Renal cortex interstitium (tissue), 15 donors: ENCODE results near the gene NEDD8. TPM values are rescaled to one million over a fixed set of nuclear protein-coding genes. Genes with fewer than 3 reads are reported as not detected.

Experiments used
- DNase-seq, 11 donors: peaks; one replicate each; pipeline ENCODE4 v3.0.0-alpha.2; 2013; ENCODE audit warnings: low read depth in 9 of 11, low spot score in 4 of 11; ENCODE audit errors: extremely low read depth in 1 of 11
- long read RNA-seq, 16 experiments: transcript quantifications; one replicate each; lab custom pipeline, GENCODE V29; 2026
- polyA plus RNA-seq, 3 donors: library from polyadenylated mRNA; unstranded; fragments of 120-200 nt; gene quantifications; one replicate each; pipeline ENCODE4 v1.2.1, GENCODE V29; 2013; ENCODE audit not compliant: insufficient read length in 3 of 3

The NEDD8 gene
- 100 to 1,000 TPM; 198 to 251 (median 250) TPM for polyA plus RNA-seq
- long read RNA-seq, donor 1, transcript NEDD8-201 (4 exons, 708 nt): major isoform, 94 of 105 reads
- long read RNA-seq, donor 1, partial matches to known transcripts: 7 of 105 reads
- long read RNA-seq, donor 1, other reads (novel, unspliced or antisense): 0 of 105 reads
- long read RNA-seq, donor 2, transcript NEDD8-201 (4 exons, 708 nt): major isoform, 91 of 104 reads
- long read RNA-seq, donor 2, partial matches to known transcripts: 0 of 104 reads
- long read RNA-seq, donor 2, other reads (novel, unspliced or antisense): 0 of 104 reads
- long read RNA-seq, donor 3, transcript NEDD8-201 (4 exons, 708 nt): major isoform, 164 of 185 reads
- long read RNA-seq, donor 3, transcript NEDD8-206 (5 exons, 651 nt): minor isoform, 8 of 185 reads
- long read RNA-seq, donor 3, partial matches to known transcripts: 6 of 185 reads
- long read RNA-seq, donor 3, other reads (novel, unspliced or antisense): 0 of 185 reads
- long read RNA-seq, donor 4, transcript NEDD8-203 (3 exons, 653 nt): minor isoform, 5 of 146 reads
- long read RNA-seq, donor 4, transcript NEDD8-201 (4 exons, 708 nt): major isoform, 118 of 146 reads
- long read RNA-seq, donor 4, partial matches to known transcripts: 19 of 146 reads
- long read RNA-seq, donor 4, other reads (novel, unspliced or antisense): 0 of 146 reads
- long read RNA-seq, donor 5: 0 reads
- long read RNA-seq, donor 6, transcript NEDD8-201 (4 exons, 708 nt): major isoform, 91 of 112 reads
- long read RNA-seq, donor 6, partial matches to known transcripts: 6 of 112 reads
- long read RNA-seq, donor 6, other reads (novel, unspliced or antisense): 0 of 112 reads
- long read RNA-seq, donor 7, transcript NEDD8-201 (4 exons, 708 nt): major isoform, 185 of 318 reads
- long read RNA-seq, donor 7, transcript NEDD8-203 (3 exons, 653 nt): minor isoform, 5 of 318 reads
- long read RNA-seq, donor 7, partial matches to known transcripts: 108 of 318 reads
- long read RNA-seq, donor 7, other reads (novel, unspliced or antisense): 11 of 318 reads
- long read RNA-seq, donor 8: 0 reads
- long read RNA-seq, donor 9, transcript NEDD8-201 (4 exons, 708 nt): major isoform, 112 of 125 reads
- long read RNA-seq, donor 9, partial matches to known transcripts: 0 of 125 reads
- long read RNA-seq, donor 9, other reads (novel, unspliced or antisense): 0 of 125 reads
- long read RNA-seq, donor 10, transcript NEDD8-201 (4 exons, 708 nt): major isoform, 130 of 151 reads
- long read RNA-seq, donor 10, partial matches to known transcripts: 14 of 151 reads
- long read RNA-seq, donor 10, other reads (novel, unspliced or antisense): 0 of 151 reads
- long read RNA-seq, donor 11, transcript NEDD8-201 (4 exons, 708 nt): major isoform, 87 of 92 reads
- long read RNA-seq, donor 11, partial matches to known transcripts: 0 of 92 reads
- long read RNA-seq, donor 11, other reads (novel, unspliced or antisense): 0 of 92 reads
- long read RNA-seq, donor 12, transcript NEDD8-201 (4 exons, 708 nt): major isoform, 57 of 63 reads
- long read RNA-seq, donor 12, partial matches to known transcripts: 0 of 63 reads
- long read RNA-seq, donor 12, other reads (novel, unspliced or antisense): 0 of 63 reads
- long read RNA-seq, donor 13: 0 reads
- long read RNA-seq, donor 14, transcript NEDD8-201 (4 exons, 708 nt): major isoform, 106 of 121 reads
- long read RNA-seq, donor 14, partial matches to known transcripts: 5 of 121 reads
- long read RNA-seq, donor 14, other reads (novel, unspliced or antisense): 0 of 121 reads
- long read RNA-seq, donor 15, transcript NEDD8-201 (4 exons, 708 nt): major isoform, 44 of 46 reads
- long read RNA-seq, donor 15, partial matches to known transcripts: 0 of 46 reads
- long read RNA-seq, donor 15, other reads (novel, unspliced or antisense): 0 of 46 reads
- long read RNA-seq, donor 16, transcript NEDD8-206 (5 exons, 651 nt): minor isoform, 5 of 507 reads
- long read RNA-seq, donor 16, transcript NEDD8-208 (3 exons, 654 nt): minor isoform, 5 of 507 reads
- long read RNA-seq, donor 16, transcript NEDD8-203 (3 exons, 653 nt): minor isoform, 9 of 507 reads
- long read RNA-seq, donor 16, transcript NEDD8-201 (4 exons, 708 nt): major isoform, 253 of 507 reads
- long read RNA-seq, donor 16, partial matches to known transcripts: 185 of 507 reads
- long read RNA-seq, donor 16, other reads (novel, unspliced or antisense): 46 of 507 reads

DNA sequence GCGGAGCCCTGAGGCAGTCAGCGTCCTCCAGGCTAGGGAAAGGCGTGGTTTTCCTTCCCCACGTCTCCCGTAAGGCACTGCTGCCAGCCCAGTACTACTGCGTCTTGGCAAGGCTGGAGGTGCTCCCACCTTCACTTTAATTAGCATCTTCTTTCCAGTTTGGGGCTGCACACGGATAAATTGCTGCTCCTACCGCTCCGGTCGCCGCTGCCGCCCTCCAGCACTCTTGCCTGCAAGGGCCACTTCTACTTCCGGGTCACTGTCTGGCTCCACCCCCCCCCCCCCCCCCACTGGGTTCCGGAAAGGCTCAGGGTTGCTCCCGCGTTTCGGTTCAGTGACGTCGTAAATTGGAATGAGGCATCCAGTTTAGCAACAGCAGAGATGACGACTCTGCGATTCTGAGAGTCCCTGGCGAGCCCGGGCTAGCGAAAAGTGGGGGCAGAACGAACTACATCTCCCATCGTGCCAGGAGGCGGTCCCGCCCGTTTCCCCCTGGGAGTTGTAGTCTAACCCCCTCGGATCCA, at the start of gene NEDD8:
Gene NEDD8 (minus strand): TSS at position 247 of the 524 bp plus-strand sequence. CDS start 100 bp downstream, at position 147.
- peak; percentile 72 to 85 (median 83) for DNase-seq

DNA sequence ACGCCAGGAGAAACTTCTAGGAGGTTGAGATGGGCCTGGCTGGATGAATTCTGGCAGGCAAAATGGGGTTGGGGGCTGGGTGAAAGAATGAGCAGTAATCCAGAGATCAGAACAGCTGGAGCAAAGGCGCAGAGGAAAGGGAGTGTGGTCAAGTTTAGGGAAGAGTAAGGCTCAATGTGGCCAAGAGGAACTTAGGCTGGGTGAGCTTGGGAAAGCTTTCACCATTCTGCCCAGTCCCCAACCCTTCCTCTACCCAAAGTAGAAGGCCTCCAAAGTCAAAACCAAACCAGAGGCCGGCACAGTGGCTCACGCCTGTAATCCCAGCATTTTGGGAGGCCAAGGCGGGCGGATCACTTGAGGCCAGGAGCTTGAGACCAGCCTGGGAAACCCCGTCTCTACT, 49.5 kb upstream of the NEDD8 start:
- no peak for DNase-seq

GRCh38 chr14:24280797-24281460, 48.8 kb upstream of the NEDD8 start:
- no peak for DNase-seq

DNA sequence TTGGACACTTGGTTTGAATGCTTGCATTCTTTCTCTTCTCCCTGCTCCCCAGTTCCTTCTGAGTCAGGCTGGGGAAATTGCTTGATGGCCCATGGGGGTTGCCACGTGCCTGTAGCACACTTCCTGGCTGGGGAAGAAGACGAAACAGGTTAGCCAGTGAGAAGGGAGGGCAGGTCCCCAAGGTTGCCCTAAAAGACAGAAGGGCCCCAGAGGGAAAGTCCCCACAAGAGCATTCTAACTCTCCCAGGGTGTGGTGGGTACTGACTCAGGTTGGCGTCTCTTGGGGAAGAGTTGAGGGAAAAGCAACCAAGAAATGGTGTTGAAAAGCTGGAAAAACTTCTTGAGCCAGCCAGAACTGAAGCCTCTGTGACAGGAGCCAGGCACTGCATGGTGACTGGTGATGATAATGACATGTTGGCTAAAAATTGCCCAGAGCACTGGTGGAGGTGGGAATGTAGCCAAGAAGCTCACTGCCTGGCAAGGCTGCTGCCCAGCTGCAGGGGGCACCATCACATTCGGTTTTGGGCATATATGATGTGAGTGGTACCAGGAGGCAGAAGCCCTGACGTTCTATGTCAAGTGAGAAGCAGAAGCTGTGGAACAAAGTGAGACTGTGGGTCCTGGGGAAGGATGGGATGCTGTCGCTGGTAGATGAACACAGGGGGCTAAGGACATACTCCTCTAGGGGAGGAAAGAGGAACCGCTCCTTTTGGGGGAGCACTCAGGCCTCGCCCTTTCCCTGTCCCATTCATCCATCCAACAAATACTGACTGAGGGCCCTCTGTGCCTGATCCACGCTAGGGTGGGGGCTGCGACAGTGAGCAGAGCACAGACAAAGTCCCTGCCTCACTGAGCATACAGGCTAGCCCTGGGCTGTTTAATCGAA, 47.4 kb upstream of the NEDD8 start:
- DNase-seq: no peak

- DNase-seq: no peak
Measured at GRCh38 chr14:24278424-24278823, 46.3 kb upstream of the NEDD8 start.

DNA sequence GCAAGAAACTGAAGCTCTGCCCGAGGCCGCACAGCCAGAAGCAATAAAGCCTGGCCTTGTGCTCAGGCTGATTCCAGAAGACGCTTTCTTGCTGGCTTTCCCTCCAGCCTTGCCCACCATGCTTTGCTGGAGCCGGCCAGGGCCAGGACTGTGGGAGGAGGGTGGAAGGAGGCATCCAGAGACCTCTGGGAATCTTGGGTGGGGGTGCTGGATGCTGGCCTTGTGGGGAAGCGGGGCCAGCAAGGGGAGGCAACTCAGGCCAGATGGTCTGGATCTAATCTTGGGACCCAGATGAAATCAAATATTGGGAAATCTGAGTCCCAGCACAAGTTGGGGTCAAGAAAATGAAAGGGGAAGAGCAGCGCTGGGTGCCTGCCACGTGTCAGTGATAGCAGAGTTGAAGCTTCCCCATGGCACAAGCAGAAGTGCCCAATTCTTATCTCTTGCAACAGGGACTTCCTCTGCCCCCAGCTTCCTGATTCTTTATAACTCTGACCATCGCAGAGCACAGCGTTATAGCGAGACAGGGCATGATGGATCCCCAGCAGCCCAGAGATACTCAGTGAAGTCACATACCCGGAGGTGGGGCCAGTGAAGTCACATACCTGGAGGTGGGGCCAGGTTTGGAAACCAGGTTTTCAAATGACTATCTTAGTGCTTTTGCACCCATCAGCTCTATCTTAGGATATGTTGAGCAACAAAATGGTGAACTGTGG, 45.6 kb upstream of the NEDD8 start:
- DNase-seq: no peak

DNA sequence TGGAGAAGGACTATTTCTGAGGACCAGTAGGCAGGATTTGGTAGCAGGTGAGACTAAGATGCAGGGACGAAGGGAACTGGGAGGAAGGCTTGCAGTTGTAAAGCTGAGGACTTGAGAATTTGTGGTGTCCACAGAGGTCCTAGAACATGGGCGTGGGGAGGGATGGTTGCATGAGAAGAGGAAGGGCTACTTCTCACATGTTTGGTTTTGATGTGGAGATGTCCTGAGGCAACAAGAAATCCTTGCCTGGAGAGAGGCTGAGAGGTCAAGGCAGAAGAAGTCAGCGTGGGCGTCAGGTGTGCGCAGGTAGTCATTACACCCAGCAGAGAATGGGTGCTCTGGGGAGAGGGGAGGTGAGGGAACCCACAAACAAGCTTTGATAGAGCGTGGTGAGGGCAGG, 44.9 kb upstream of the NEDD8 start:
- no peak for DNase-seq

DNA sequence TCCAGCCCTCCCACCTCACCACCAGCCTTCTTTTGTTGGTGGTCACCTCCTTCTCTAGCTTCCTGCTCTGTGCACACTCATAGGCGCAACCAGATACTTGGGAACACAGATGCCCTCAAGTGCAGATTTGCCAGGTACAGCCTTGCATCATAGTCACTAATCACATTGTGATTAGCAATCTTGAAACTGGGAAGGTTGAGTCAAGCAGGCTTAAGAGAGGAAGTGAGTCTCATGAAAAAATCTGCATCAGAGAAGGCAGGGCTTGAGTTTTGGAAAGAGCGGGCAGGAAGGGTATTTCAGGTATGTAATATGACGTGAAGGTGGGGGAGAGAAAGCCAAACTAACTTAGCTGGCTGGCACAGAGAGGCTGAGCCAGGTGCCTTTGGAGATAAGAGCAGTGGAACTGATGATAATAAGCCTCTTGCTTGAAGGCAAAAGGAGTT, 42.0 kb upstream of the NEDD8 start:
- DNase-seq: no peak

DNA sequence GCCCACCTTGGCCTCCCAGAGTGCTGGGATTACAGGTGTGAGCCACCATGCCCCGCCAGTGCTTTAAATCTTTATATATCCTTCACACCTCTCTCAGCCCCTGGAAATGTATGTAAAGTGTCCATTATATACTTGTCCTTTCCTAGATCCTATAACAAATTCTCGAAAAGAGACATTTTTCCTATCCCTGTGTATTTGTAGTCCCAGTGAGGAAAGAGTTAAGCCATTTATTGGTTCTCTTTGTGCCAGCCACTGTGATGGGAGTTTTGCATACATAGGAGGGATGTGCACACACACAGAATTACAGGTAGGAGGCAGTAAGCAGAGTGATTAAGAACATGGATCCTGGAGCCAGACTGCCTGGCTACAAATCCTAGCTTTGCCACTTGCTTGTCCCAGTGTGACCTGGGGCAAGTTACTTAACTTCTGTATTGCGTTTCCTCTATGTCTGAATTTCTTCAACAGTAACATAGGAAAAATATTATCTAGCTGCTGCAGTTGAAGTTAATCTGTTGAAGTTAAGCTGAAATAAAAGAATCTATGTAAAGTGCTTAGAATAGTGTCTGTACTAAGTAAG, 41.3 kb upstream of the NEDD8 start:
- DNase-seq: no peak

DNA sequence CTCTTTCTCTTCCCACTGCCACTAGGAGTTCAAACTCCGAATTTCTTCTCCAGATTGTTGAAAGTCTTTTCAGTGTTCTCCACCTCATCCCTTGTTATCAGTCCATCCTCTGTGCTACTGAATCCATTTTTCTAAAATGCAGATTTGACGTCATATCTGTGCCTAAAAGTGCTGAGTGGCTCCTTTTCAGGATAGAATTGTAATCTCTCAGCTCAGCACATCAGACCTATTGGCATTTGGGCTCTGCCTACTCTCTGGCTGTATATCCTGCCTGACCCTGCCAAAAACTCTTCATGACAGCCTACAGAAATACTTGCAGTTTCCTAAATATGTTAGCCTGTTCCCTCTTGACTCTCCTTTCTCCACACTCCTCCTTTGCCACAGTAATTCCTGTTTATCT, 40.3 kb upstream of the NEDD8 start:
- no peak for DNase-seq

DNA sequence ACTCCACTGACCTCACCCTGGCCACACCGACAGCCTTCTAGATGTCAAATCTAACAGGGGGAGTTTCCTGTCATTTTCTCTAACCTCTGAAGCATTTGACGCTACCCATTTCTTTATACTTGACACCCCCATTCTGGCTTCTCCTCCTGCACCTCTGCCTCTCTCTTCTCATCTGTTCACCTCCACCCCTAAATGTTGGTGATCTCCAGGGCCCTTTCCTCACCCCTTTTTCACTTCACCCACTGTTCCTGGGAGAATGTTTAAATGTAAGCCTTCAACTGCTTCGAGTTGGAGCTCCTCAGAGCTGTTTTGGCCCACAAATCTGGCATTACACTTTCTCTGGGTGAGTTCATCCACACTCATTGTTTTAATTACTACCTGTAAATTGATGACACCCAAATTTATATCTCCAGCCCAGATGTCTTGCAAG, 39.7 kb upstream of the NEDD8 start:
- DNase-seq: no peak

DNA sequence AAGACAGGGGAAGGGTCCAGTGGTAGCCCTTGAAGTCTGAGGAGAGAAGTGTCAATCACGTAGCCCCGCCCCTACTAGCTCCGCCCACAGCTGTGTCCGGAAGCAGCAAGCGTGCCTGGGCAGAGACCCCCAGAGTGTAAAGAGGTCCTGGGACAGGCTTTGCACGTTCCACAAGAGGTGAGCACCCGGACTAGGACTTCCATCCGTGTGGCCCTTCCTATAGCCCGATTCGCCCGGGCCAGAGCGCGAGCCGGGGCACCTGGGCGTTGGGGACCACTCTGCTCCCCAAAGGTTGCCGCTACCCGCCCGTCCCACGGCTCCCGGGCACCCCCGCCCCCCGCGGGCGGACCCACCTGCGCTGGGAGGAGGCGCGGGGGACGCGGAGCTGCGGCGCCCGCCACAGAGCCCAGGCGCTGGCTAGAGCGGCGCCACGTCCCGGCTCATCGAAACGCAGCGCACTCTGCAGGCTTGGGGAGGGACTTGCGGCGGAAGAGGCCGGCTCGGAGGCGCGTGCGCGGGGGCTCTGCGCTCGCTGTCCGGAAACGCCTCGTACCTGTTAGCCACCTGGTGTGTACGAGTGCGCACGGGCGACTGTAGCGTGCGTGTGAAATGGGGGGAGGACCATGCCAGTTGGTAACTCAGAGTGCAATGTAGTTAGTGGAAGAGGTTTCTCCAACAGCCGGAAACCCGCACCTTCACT, 39.1 kb upstream of the NEDD8 start, which contains the start of gene RABGGTA:
Gene RABGGTA (minus strand): TSS at position 464 of the 700 bp plus-strand sequence. CDS start 482 bp downstream, outside the sequence.
- peak; percentile 70 to 89 (median 86) for DNase-seq

DNA sequence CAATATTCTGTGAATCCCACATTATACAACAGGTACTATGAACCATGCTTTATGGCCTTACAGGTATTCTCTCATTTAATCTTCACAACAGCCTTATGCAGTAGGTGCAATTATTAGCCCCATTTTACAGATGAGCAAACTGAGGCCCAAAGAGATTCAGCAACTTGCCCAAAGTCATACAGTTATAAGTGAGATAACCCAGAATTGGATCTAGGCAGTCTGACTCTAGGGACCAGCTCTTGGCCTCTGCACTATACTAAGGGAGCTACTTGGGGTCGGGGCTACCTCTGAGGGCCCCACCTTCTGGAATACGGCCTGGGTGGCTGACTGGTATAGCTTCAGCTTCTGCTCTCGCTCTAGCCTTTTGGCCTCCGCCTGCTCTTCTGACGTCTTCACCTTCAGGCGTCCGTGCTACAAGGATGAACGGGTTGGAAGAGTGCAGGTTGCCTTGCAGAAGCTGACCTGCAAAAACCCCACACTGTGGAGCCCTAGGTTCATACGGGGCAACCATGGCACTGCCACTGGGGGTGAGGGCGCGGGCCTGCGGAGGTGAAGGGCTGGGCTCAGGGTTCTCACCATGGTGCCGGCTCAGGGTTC, 38.5 kb upstream of the NEDD8 start:
- peak in 2 of 11 donors; percentile 5 to 11 for DNase-seq
